ENCODE results near the gene TBX2. TPM values are rescaled to one million over a fixed set of nuclear protein-coding genes. Genes with fewer than 3 reads are reported as not detected.
A peak's percentile ranks its signal among the peaks of the same experiment; 100 is the strongest.

Gene TBX2
- total RNA-seq, 2 experiments from 2014 or later, result not detected

DNA sequence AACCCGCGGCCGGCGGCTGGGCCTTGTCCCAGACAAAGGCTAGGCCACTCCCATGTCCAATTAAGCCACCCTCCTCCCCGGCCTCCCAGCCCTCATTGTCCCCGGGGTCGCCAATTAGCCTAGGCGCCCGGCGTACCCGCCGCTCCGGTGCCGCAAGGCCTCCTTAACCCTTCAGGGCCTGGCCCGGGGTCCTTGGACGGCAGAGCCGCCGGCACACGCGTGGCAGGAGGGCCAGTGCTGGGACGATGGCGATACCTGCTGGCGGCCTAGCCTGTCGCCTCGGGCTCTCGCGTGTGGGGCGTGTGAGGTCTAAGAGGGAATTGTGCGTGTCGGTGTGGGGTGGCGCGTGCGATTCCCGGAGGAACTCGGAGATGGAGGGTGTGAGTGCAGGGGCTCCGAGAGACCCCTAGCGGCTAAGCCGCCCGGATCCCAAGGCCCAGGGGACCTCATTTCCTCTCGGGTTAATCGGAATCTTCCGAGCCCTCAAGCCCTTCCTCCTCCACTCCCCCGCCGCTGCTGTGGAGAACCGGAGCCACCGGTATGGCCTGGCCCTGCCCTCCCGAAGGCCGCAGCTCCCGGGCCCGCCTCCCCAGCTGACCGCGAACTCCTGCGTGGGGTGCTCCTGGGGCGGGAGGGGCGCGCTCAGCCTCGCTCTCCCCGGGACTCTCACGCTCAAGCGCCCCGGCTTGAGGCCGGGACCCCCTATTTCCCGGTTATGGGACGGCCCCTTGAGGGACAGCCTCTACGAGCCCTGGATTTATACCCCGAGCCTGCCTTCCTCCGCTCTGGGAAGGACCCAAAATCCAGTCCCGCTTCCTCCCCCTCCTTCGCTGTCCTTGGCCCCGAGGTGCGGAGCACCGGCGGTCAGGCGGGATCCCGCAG, 11.9 kb downstream of the TBX2 start:
- peaks cover 55% of the 10 kb centered on the region for H3K27me3 Mint-ChIP-seq
- no peak for DNase-seq
- H3K27ac Mint-ChIP-seq, result no peak overlapping the region

DNA sequence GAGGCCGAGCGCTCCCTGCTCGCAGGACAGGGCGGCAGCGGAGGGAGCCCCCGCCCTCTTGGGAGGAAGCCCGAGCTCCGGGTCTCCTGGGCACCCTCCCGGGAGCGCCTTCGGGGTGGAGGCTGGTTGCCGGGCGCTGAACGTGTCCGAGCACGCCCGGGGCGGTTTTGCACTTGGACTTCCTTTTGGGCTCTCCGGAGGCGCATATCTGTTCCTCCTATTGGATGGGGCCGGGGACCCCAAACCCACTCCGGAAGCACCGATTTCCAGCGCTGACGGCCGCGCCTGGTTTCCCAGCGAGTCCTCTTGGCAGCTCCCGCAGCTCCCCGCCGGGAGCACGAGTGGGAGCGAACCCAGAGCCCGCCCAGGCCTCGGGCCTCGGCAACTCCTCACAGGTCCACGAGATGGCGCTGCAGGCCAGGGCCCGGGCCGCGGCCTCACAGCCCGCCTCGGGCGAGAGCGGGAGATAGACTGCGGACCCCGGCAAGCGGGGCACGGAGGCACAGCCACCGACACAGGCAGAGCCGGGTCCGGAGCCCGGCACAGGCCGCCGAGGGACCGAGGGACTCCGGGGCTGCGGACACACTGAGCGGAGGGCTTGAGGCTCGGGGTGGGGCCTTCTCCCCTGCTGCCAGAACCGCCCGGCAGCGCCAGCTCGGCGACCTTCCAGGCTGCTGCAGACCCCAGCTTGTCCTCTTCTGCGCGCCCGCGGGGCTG, 12.7 kb downstream of the TBX2 start:
- ChIA-PET CTCF (interaction anchor here (0.6 to 2.9 kb wide), 22 partner anchors 9 to 1968 kb away, joined by 3 to 17 read pairs (median 3); no protein-coding TSS in a partner anchor), POLR2A (interaction anchor here (0.6 kb wide), 1 partner anchor 741 kb away, joined by 6 read pairs; no protein-coding TSS in a partner anchor)
- H3K4me1 Mint-ChIP-seq, result peaks cover 19% of the 10 kb centered on the region
- H3K4me3 Mint-ChIP-seq, result peak overlapping the region; percentile 50
- DNase-seq, result peak; percentile 67
- H3K27me3 Mint-ChIP-seq, result peaks cover 49% of the 10 kb centered on the region
- H3K9me3 Mint-ChIP-seq, result no peaks in the 10 kb centered on the region
- no peaks in the 10 kb centered on the region for H3K36me3 Mint-ChIP-seq (ENCODE audit: low read depth)
- H3K27ac Mint-ChIP-seq, result no peak overlapping the region

More for the DNA sequence above, 11.9 kb downstream of the TBX2 start:
- H3K4me3 Mint-ChIP-seq, result peak overlapping the region; percentile 47
- no peaks in the 10 kb centered on the region for H3K9me3 Mint-ChIP-seq
- ChIA-PET CTCF (interaction anchor here (0.6 to 2.9 kb wide), 19 partner anchors 9 to 1968 kb away, joined by 3 to 17 read pairs (median 4); no protein-coding TSS in a partner anchor), POLR2A (no interaction called here)
- peaks cover 19% of the 10 kb centered on the region for H3K4me1 Mint-ChIP-seq
- H3K36me3 Mint-ChIP-seq (ENCODE audit: low read depth), result no peaks in the 10 kb centered on the region

DNA sequence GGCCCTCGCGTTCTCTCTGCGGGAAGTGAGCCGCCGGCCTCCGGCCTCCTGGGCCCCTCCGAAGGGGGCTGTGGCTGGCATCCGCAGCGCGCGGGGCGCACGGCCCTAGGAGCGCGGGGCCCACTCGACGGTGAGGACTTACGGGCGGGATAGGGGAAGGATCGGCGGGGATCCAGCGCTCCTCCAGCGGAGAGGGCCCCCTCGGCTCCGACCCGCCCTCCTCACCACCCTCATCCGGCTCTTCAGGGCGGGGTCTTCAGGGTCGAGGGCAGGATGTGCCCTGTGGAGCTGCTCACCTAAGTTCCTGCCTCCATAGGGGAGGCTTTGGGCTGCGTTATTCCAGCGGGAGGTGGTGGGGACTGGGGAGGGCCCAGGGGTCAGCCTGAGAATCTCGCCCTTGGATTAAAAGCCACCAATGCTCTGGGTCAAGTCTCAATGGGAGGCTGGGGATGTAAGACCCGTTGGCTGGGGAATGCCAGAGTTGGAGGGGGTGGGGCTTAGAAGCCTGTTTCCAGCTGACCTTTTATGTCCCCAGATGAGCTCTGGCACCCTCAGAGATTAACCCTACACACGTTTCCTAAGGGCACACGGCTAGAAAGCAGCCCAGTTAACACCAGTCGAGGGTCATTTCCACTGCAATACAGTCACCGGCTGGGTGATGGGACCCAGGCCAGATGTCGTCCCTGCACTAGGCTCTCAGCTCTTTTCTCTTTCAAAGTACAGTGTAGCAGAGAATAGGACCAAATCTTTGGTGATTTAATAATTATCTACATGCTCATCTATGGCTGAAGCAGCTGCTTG, 13.4 kb downstream of the TBX2 start:
- POLR2A ChIA-PET, result interaction anchor here (0.6 kb wide), 1 partner anchor 740 kb away, joined by 6 read pairs; no protein-coding TSS in a partner anchor
- CTCF ChIA-PET, result interaction anchor here (0.5 to 2.9 kb wide), 15 partner anchors 8 to 1567 kb away, joined by 3 to 17 read pairs (median 4); no protein-coding TSS in a partner anchor
- peak overlapping the region; percentile 54 for H3K4me3 Mint-ChIP-seq
- no peaks in the 10 kb centered on the region for H3K36me3 Mint-ChIP-seq (ENCODE audit: low read depth)
- no peak for DNase-seq
- H3K4me1 Mint-ChIP-seq, result peaks cover 19% of the 10 kb centered on the region
- peaks cover 43% of the 10 kb centered on the region for H3K27me3 Mint-ChIP-seq
- no peaks in the 10 kb centered on the region for H3K9me3 Mint-ChIP-seq
- no peak overlapping the region for H3K27ac Mint-ChIP-seq

DNA sequence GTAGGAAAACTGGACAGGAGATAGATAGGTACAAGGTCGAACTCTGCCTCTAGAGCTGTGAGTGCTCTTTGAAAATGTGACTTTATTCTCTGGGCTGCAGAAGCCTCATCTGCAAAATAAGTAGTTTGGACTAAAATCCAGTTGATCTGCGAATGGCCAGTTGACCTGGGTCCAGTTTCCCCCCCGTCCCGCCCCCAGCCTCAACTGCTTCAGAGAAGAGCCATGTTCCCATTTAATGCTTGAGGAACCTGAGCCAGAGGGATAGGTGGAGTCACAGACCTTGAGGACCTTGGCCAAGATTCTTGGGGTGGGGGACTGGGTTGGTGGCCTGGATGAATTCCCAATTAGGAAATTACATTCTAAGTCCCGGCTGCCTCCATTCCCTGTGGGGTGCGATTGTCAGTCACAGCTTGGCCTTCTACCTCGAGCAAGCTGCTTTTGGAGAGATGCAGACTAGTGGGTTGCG, 14.1 kb downstream of the TBX2 start:
- Mint-ChIP-seq H3K27ac (no peak overlapping the region), H3K9me3 (no peaks in the 10 kb centered on the region), H3K4me3 (no peak overlapping the region), H3K27me3 (peaks cover 40% of the 10 kb centered on the region), H3K36me3 (ENCODE audit: low read depth) (no peaks in the 10 kb centered on the region), H3K4me1 (peaks cover 17% of the 10 kb centered on the region)
- CTCF ChIA-PET, result interaction anchor here (1.1 to 2.4 kb wide), 2 partner anchors 13 to 24 kb away, joined by 3 to 5 read pairs; no protein-coding TSS in a partner anchor
- DNase-seq, result no peak
- POLR2A ChIA-PET, result no interaction called here

DNA sequence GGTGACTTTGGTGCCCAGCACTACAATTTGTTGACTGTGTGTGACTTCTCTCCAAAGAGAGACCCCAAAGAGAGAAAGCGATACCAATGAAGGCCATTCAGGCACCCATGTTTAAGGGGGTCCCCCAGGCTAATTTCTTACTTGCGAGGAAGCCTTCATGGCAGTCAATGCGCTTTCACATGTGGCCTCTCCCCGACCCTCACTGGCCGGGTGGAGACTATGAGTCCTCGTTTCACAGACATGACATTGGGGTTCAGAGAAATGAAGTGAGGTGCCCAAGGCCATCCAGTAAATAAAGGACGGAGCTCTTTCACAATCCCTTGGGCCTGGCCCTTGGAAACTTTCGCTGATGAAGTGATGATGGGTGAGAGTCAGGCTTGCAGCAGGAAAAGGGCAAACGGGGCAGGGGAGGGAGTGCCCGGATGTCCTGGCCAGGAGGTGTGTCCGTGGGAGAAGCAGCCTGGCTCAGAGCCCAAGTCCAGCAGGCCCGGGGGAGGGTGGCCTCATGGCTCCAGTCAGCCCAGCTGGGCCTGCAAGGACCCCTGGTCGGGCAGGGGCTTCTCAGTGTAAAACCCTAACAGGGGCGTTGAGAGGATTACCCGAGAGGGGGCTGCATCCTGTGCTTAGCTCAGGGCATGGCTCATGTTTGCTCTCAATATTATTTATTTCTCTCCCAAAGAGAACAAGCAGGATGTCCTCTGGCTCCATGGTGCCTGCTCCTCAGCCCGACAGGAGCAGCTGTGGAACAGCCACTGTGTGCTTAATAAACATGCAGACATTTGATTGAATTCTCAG, 14.7 kb downstream of the TBX2 start:
- no peak overlapping the region for H3K4me3 Mint-ChIP-seq
- POLR2A ChIA-PET, result no interaction called here
- no peak overlapping the region for H3K27ac Mint-ChIP-seq
- no peaks in the 10 kb centered on the region for H3K36me3 Mint-ChIP-seq (ENCODE audit: low read depth)
- H3K9me3 Mint-ChIP-seq, result no peaks in the 10 kb centered on the region
- peaks cover 43% of the 10 kb centered on the region for H3K27me3 Mint-ChIP-seq
- DNase-seq, result no peak
- CTCF ChIA-PET, result no interaction called here
- H3K4me1 Mint-ChIP-seq, result peaks cover 15% of the 10 kb centered on the region

- ChIA-PET CTCF (no interaction called here), POLR2A (no interaction called here)
- no peak overlapping the region for H3K27ac Mint-ChIP-seq
- peaks cover 14% of the 10 kb centered on the region for H3K4me1 Mint-ChIP-seq
- H3K27me3 Mint-ChIP-seq, result peaks cover 42% of the 10 kb centered on the region
- no peak overlapping the region for H3K4me3 Mint-ChIP-seq
- no peaks in the 10 kb centered on the region for H3K9me3 Mint-ChIP-seq
- DNase-seq, result no peak
- no peaks in the 10 kb centered on the region for H3K36me3 Mint-ChIP-seq (ENCODE audit: low read depth)
Measured at GRCh38 chr17:61414936-61415251, 15.3 kb downstream of the TBX2 start.

GRCh38 chr17:61415374-61416210, 15.9 kb downstream of the TBX2 start:
- H3K27me3 Mint-ChIP-seq, result peaks cover 41% of the 10 kb centered on the region
- POLR2A ChIA-PET, result no interaction called here
- CTCF ChIA-PET, result interaction anchor here (0.6 kb wide), 2 partner anchors 421 to 435 kb away, joined by 3 read pairs; no protein-coding TSS in a partner anchor
- DNase-seq, result no peak
- no peaks in the 10 kb centered on the region for H3K9me3 Mint-ChIP-seq
- peaks cover 7% of the 10 kb centered on the region for H3K4me1 Mint-ChIP-seq
- no peak overlapping the region for H3K27ac Mint-ChIP-seq
- no peak overlapping the region for H3K4me3 Mint-ChIP-seq
- no peaks in the 10 kb centered on the region for H3K36me3 Mint-ChIP-seq (ENCODE audit: low read depth)

GRCh38 chr17:61416211-61416539, 16.5 kb downstream of the TBX2 start:
- Mint-ChIP-seq H3K27ac (no peak overlapping the region), H3K4me1 (peaks cover 4% of the 10 kb centered on the region), H3K4me3 (no peak overlapping the region), H3K9me3 (no peaks in the 10 kb centered on the region), H3K36me3 (ENCODE audit: low read depth) (no peaks in the 10 kb centered on the region), H3K27me3 (peaks cover 44% of the 10 kb centered on the region)
- POLR2A ChIA-PET, result no interaction called here
- CTCF ChIA-PET, result no interaction called here
- DNase-seq, result no peak

DNA sequence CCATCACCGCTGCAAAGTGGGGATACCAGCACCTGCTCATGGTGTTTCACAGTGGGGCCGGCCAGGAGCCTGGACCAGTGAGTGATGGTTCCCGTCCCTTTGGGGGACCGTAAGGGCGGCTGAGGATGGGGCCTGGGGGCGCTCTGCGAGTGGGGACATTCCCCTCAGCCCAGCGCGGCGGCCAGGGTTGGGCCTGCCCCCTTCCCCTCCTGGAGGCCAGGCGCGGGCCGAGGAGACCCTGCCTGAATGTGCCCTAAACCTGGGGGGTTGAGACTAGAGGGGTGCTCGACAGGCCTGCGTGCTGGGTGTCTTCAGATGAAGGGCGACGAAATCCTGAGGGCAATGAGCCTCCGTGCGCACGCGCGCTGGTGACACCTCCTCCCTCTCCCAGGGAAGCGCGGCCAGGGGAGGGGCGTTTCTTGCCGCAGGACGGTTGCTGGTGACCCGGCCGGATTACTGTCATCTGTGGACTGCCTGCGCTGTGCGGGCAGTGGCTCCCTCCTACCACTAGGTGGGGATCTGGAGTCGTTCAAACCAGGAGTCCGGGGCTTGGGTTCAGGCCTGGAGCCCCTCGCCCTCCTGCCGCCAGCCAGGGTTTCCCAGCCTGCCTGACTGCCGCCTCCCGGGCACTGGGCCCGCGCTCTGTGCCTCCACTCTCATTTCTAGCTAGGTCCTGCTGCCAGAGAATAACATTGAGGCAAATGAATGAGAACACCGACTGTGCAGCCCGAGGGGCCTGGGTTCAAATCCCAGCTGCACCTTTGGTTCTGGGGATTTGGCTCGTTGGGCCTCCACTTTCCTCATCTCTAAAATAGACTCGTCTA, 17.1 kb downstream of the TBX2 start:
- no peaks in the 10 kb centered on the region for H3K9me3 Mint-ChIP-seq
- CTCF ChIA-PET, result interaction anchor here (0.7 kb wide), 1 partner anchor 12 kb away, joined by 4 read pairs; no protein-coding TSS in a partner anchor
- DNase-seq, result peak; percentile 60
- H3K36me3 Mint-ChIP-seq (ENCODE audit: low read depth), result no peaks in the 10 kb centered on the region
- no peak overlapping the region for H3K27ac Mint-ChIP-seq
- peaks cover 2% of the 10 kb centered on the region for H3K4me1 Mint-ChIP-seq
- POLR2A ChIA-PET, result no interaction called here
- H3K27me3 Mint-ChIP-seq, result peaks cover 46% of the 10 kb centered on the region
- no peak overlapping the region for H3K4me3 Mint-ChIP-seq

DNA sequence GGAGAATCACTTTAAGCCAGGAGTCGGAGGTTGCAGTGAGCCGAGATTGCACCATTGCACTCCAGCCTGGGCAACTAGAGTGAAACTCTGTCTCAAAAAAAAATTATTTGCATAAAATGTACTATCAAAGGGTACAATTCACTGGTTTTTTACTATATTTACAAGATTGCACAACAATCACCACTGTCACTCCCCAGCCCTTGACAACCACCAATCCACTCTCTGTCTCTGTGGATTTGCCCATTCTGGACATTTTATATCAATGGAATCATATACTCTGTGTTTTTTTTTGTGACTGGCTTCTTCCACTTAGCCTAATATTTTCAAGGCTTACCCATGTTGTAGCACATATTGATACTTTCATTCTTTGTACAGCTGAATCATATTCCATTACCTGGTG, 18.8 kb downstream of the TBX2 start:
- no peak overlapping the region for H3K4me3 Mint-ChIP-seq
- no peak for DNase-seq
- H3K4me1 Mint-ChIP-seq, result no peaks in the 10 kb centered on the region
- peaks cover 55% of the 10 kb centered on the region for H3K27me3 Mint-ChIP-seq
- H3K36me3 Mint-ChIP-seq (ENCODE audit: low read depth), result no peaks in the 10 kb centered on the region
- H3K27ac Mint-ChIP-seq, result no peak overlapping the region
- POLR2A ChIA-PET, result no interaction called here
- CTCF ChIA-PET, result no interaction called here
- H3K9me3 Mint-ChIP-seq, result no peaks in the 10 kb centered on the region

DNA sequence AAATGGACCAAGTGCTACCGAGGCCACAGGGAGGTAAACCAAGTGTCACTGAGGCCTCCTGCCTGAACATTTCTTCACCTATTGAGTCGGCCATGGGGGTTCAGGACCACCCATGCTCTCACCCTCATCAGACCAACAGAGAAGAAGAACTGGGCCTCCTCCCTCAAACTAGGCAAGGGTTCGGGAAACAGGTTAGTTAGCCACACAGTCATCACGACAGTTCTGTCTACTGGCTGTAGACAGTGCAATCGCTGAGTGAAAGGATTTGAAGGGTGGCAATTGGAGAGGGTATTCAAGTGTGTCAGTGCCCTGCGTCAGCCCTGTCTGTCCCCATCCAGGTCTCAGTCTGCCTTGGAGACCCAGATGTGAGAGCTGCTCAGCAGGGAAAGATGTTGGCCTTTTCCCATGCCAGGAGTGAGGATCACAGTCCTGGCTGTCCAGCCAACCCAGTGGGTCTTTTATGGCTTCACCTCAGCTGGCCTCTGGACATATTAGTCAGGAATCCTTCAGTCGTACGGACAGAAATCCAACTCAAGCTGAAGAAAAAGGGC, 19.9 kb downstream of the TBX2 start:
- no peaks in the 10 kb centered on the region for H3K9me3 Mint-ChIP-seq
- H3K27ac Mint-ChIP-seq, result no peak overlapping the region
- no peak overlapping the region for H3K4me3 Mint-ChIP-seq
- CTCF ChIA-PET, result no interaction called here
- DNase-seq, result no peak
- POLR2A ChIA-PET, result no interaction called here
- H3K4me1 Mint-ChIP-seq, result no peaks in the 10 kb centered on the region
- H3K27me3 Mint-ChIP-seq, result peaks cover 51% of the 10 kb centered on the region
- H3K36me3 Mint-ChIP-seq (ENCODE audit: low read depth), result no peaks in the 10 kb centered on the region

Measured in activated CD4-positive, alpha-beta T cell treated with anti-CD3 and anti-CD28 coated beads, Interleukin-2, amount 10 ng/mL, durations not matched to agents 7 days and 5 days (primary cell).